DMS79 treated with DMSO at 0.1 percent for 48 hours (cell line): ENCODE data around the gene BAMBI.

Experiments used
- DNase-seq: peaks from one replicate; lab custom pipeline; 2025; lab: John Stamatoyannopoulos, UW

Gene BAMBI

DNA sequence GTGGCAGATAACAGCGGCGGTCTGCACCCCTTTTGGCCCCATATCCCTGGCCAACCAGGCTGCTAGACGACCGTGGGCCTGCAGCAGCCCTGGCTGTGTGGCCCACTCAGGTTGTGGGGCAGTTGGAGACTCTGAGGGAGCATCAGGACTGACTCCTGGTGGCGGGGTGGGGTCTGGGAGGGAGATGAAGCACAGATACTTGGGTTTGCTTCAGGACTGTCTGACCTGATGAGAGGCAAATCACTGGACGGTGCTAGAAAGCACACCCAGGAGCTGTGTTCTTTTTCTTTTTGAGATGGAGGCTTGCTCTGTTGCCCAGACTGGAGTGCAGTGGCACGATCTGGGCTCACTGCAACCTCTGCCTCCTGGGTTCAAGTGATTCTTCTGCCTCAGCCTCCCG, 28.2 kb downstream of the BAMBI start:
- DNase-seq, result no peak

DNA sequence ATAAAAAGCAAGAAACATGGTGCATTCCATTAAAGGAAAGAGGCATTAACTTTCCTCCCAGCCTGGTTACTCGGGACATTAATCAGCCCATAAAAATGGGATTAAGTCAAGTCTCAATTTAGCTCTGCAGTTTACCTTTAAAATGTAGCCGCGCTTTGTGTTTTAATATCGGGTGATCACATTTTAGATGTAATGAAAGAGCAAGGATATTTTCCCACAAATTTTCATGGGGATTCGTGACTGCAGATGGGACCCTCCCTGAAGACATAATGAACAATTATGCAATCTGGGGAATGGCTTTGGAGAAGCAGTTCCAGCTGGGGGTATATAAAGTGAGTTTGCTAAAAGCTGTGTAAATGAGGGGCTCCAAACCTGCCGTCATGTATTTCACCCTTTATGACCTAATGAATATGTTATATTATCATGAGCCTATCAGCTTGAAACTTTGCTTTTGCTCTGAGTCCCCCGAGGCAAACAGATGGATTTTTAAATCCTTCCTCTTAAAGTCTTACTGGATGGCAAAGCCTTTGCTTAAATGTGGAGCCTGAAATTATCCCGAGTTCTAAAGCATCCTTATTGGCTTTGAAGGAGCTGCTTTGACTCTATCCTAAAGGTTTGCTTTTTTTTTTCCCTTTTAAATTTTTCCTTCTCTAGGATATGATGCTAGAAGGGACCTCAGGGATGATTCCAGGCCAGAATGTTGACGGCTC, 31.8 kb downstream of the BAMBI start:
- DNase-seq, result no peak

DNA sequence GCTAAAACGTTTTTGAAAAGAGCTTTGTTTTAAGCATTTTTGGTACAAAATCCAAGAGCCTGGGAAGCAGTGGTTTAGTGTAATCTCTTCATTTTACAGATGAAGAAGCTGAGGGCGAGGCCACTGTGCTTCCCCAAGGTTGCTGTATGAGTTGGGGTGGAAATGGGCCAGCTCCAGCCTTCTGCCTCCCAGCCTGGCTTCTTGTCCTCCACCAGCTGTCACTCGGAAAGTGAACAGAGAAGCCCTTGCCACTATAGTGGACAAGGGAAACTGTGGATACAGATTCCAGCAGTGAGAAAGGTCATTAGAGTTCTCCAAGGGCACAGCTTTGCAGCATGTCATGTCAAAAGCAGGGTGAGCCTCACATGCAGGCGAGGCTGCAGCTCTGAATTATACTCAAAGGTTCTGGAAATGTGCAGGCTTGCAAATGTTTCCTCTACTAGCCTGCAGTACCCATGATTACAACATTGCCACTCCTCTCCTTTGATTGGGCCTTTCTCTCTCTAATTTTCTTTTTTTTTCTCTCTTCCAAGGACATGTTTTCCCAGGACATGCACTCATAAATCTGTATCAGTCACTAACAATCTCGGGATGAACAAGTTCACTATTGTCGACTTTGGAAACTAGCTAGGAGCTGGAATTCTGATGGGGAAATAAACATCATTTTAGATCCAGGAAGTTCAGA, 33.0 kb downstream of the BAMBI start:
- no peak for DNase-seq

DNA sequence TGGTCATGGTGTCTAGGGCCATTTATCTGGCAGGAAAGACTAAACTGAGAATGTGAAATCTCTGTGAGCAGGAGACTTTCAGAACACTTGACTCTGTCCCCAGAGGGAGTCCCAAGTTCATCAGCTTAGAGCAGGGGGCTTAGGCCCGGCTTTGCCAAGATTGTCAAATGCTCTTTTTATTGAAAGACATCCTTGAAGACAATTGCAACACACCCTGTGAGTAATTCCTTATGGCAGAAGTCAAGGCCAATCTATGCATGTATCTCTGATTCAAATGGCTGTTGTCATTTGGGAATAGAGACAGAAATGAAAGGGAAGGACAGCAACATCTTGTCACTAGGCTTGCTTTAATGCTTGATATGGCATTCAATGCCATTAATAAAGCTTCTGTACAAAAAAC, 33.7 kb downstream of the BAMBI start:
- no peak for DNase-seq

DNA sequence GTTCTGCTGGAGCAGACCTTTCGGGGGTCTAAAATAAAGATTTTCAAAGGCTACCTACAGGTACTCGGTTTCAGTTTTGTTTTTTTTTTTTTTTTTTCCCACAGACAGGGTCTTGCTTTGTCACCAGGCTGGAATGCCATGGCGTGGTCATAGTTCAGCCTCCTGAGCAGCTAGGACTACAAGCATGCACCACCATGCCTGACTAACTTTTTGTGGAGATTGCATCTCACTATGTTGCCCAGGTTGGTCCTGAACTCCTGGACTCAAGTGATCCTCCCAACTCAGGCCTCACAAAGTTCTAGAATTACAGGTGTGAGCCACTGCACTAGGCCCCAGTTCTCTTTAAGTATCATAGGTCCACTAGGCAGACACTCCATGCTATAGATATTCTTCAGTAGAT, 34.5 kb downstream of the BAMBI start:
- no peak for DNase-seq

GRCh38 chr10:28713626-28714352, 36.5 kb downstream of the BAMBI start:
- DNase-seq, result no peak

DNA sequence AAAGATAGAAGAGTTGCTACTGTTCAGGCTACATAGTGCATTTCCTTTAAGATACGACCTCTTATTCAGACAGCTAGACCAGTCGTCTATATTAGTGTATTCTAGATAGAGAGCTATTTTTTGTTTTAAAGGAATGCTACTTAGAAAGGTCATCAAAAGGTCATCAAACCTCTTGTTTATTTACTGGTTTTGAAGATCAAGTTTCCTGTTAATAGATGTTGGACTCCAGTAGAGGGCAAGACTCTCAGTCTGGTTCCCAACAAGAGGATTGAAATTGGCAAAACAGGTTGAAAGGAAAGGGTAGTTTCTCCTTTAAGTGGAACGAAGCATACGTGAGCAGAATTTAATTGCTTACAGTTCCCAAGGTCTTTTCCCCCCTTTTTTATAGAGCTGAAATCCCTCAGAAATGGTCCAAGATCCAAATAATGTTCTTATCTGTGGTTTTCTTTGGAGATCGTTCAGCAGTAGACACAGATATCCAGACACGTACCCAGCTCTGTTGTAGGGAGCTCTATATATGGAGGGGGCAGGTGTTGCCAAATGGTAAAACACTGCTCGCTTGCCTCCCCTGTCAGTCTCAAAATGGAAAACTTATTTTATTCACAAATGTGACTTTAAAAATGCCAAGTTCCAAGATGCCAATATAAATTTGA, 37.2 kb downstream of the BAMBI start:
- DNase-seq, result no peak

- no peak for DNase-seq
Measured at GRCh38 chr10:28715246-28715645, 37.9 kb downstream of the BAMBI start.

- DNase-seq, result no peak
Measured at GRCh38 chr10:28715757-28716156, 38.4 kb downstream of the BAMBI start.

- no peak for DNase-seq
Measured at GRCh38 chr10:28716748-28717147, 39.4 kb downstream of the BAMBI start.

GRCh38 chr10:28717656-28718201, 40.4 kb downstream of the BAMBI start:
- no peak for DNase-seq

DNA sequence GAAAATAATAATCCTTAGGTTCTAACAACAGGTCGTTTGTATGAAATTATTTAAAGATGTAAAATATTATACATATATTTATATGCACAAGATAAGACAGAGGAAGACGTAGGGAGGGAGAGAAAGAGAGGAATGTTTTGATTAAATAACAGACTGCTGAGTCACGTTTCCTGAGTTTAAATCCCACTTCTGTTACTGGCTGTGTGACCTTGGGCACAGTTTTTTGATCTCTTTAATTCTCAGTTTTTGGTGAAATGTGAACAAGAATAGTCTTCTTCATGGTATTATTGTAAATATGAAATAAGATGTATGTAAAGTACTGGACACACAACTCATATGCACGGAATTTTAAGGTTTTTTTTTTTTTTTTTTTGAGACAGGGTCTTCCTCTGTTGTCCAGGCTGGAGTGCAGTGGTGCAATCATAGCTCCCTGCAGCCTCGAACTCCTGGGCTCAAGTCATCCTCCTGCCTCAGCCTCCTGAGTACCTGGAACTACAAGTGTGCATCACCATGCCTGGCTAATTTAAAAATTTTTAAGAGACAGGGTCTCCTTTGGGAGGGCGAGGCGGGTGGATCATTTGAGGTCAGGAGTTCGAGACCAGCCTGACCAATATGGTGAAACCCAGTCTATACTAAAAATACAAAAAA, 42.6 kb downstream of the BAMBI start:
- DNase-seq, result no peak

- DNase-seq, result no peak
Measured at GRCh38 chr10:28721318-28721951, 44.1 kb downstream of the BAMBI start.

DNA sequence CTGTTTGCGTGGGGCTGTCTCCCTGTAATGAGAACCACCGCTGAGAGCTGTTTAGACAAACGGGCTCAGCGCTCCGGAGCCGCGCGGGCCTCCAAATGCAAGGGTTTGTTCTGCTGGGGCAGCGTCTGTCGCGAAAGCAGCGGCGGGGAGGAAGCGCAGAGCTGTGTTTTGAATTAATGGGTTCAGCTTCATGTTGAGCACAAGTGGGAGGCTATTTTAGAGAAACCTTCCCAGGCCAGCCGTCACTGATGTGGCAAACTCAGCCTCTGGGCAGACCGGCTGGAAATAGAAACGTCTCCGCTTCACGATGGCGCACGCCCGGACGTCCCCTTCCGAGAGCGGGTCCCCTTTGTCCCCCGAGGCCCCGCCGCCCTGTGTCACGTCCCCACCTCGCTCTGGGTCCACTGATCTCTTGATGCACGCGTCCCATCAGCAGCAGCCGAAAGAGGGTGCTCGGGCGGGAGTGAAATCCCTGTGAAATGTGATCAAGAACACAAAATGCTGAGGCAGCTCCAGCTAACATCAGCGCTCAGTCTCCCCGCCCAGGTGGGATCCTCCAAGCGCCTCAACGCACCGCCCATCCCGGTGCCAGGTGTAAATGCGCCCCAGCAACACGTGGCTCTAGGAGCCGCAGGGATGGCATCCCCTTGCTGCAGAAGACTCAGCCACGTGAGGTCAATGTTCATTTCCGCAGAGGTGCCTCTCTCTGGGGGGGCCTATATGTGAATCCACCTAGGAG, 44.9 kb downstream of the BAMBI start:
- peak; percentile 14 for DNase-seq

GRCh38 chr10:28728366-28728765, 51.0 kb downstream of the BAMBI start:
- DNase-seq, result no peak

- no peak for DNase-seq
Measured at GRCh38 chr10:28730031-28730778, 52.9 kb downstream of the BAMBI start.

- no peak for DNase-seq
Measured at GRCh38 chr10:28732091-28732490, 54.8 kb downstream of the BAMBI start.
